ENCODE results near the gene CCDC190. TPM values are rescaled to one million over a fixed set of nuclear protein-coding genes. Genes with fewer than 3 reads are reported as not detected.
A peak's percentile ranks its signal among the peaks of the same experiment; 100 is the strongest.
"Not testable (repeated sequence)": the region's sequence is repeated elsewhere in the genome, so short reads cannot be mapped to it uniquely, and the experiment has no call there.

Gene CCDC190
- total and polyA plus RNA-seq, 2 donors from 2014 or later = 0.60 TPM; not detected in 1

GRCh38 chr1:162873671-162874666 is 13.0 kb upstream of the CCDC190 start:
- Histone ChIP-seq H3K9ac (ENCODE audit: low read length in 3 of 3) (no peak overlapping the region), H3K36me3 (ENCODE audit: control insufficient read depth in 2 of 3, insufficient read depth in 3 of 3, low read length in 3 of 3) (no peaks in the 10 kb centered on the region), H3K4me3 (ENCODE audit: low read length in 3 of 3) (no peak overlapping the region), H3K4me1 (ENCODE audit: control insufficient read depth in 2 of 3, insufficient read depth in 2 of 3, low read depth in 1 of 3, low read length in 3 of 3) (no peaks in the 10 kb centered on the region), H3K27me3 (ENCODE audit: control insufficient read depth, insufficient read depth, low read length) (no peaks in the 10 kb centered on the region), H3K9me3 (ENCODE audit: control insufficient read depth in 2 of 3, insufficient read depth in 1 of 3, low read length in 3 of 3) (no peaks in the 10 kb centered on the region), H3K27ac (ENCODE audit: low read depth in 2 of 2, low read length in 2 of 2) (no peak overlapping the region)
- DNase-seq (no peak), FAIRE-seq (no peak)
- intact Hi-C loops (cut with DNase I) = no loop called here
- TF ChIP-seq, protein P1, sequence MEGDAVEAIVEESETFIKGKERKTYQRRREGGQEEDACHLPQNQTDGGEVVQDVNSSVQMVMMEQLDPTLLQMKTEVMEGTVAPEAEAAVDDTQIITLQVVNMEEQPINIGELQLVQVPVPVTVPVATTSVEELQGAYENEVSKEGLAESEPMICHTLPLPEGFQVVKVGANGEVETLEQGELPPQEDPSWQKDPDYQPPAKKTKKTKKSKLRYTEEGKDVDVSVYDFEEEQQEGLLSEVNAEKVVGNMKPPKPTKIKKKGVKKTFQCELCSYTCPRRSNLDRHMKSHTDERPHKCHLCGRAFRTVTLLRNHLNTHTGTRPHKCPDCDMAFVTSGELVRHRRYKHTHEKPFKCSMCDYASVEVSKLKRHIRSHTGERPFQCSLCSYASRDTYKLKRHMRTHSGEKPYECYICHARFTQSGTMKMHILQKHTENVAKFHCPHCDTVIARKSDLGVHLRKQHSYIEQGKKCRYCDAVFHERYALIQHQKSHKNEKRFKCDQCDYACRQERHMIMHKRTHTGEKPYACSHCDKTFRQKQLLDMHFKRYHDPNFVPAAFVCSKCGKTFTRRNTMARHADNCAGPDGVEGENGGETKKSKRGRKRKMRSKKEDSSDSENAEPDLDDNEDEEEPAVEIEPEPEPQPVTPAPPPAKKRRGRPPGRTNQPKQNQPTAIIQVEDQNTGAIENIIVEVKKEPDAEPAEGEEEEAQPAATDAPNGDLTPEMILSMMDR (IDR thresholded peaks at IDR 0.05; ENCODE audit: borderline replicate concordance, extremely low read depth, insufficient read depth) = no peak

DNA sequence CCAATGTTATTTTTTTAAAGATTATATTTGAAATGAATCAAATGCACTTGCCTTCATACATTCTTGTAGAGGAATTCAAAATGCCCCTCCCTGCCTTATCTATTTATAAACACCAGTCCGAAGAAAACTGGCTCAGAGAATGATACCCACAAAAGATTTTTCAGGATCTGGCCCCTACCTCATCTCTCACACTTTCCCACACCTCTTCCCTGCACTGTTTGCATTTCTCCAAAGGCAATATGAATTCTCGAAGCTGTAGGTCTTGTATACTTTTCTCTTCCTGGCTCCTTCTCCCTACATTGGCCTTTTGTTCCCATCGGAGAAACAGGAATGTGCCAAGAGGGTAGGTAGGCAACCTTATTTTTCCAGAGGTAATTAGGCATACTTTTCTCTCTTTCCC is 12.0 kb upstream of the CCDC190 start:
- FAIRE-seq (no peak), DNase-seq (no peak)
- Histone ChIP-seq H3K36me3 (ENCODE audit: control insufficient read depth in 2 of 3, insufficient read depth in 3 of 3, low read length in 3 of 3) (no peaks in the 10 kb centered on the region), H3K9ac (ENCODE audit: low read length in 3 of 3) (no peak overlapping the region), H3K4me3 (ENCODE audit: low read length in 3 of 3) (no peak overlapping the region), H3K27me3 (ENCODE audit: control insufficient read depth, insufficient read depth, low read length) (no peaks in the 10 kb centered on the region), H3K9me3 (ENCODE audit: control insufficient read depth in 2 of 3, insufficient read depth in 1 of 3, low read length in 3 of 3) (no peaks in the 10 kb centered on the region), H3K4me1 (ENCODE audit: control insufficient read depth in 2 of 3, insufficient read depth in 2 of 3, low read depth in 1 of 3, low read length in 3 of 3) (no peaks in the 10 kb centered on the region), H3K27ac (ENCODE audit: low read depth in 2 of 2, low read length in 2 of 2) (no peak overlapping the region)
- intact Hi-C loops (cut with DNase I) = no loop called here
- TF ChIP-seq, protein P1 (IDR thresholded peaks at IDR 0.05; ENCODE audit: borderline replicate concordance, extremely low read depth, insufficient read depth) = no peak

- FAIRE-seq; intact Hi-C loops (cut with DNase I); H3K9me3 ChIP-seq (ENCODE audit: control insufficient read depth in 2 of 3, insufficient read depth in 1 of 3, low read length in 3 of 3); H3K27ac ChIP-seq (ENCODE audit: low read depth in 2 of 2, low read length in 2 of 2); H3K36me3 ChIP-seq (ENCODE audit: control insufficient read depth in 2 of 3, insufficient read depth in 3 of 3, low read length in 3 of 3); H3K9ac ChIP-seq (ENCODE audit: low read length in 3 of 3); H3K27me3 ChIP-seq (ENCODE audit: control insufficient read depth, insufficient read depth, low read length); H3K4me1 ChIP-seq (ENCODE audit: control insufficient read depth in 2 of 3, insufficient read depth in 2 of 3, low read depth in 1 of 3, low read length in 3 of 3); H3K4me3 ChIP-seq (ENCODE audit: low read length in 3 of 3); DNase-seq: not testable (repeated sequence)
These were observed 10.4 kb upstream of the CCDC190 start for GRCh38 chr1:162871417-162871816.

DNA sequence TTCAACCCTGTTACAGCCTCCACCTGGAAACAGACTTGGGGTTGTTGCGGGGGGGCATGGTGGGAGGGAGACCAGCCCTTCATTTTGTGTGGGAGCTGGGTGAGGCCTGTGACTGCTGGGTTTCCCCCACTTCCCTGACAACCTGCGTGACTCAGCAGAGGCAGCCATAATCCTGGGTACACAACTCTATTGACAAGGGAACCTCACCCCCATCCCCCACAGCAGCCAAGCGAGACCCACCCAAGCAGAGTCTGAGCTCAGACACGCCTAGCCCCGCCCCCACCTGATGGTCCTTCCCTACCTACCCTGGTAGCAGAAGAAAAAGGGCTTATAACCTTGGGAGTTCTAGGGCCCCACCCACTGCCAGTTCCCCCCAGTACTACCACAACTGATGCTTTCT is 8.0 kb upstream of the CCDC190 start:
- TF ChIP-seq, protein P1 (IDR thresholded peaks at IDR 0.05; ENCODE audit: borderline replicate concordance, extremely low read depth, insufficient read depth) = no peak
- no peak overlapping the region for H3K9ac ChIP-seq (ENCODE audit: low read length in 3 of 3)
- intact Hi-C loops (cut with DNase I) = no loop called here

More for the DNA sequence above, 8.0 kb upstream of the CCDC190 start:
- no peak overlapping the region for H3K27ac ChIP-seq (ENCODE audit: low read depth in 2 of 2, low read length in 2 of 2)
- no peak for FAIRE-seq
- H3K9me3 ChIP-seq (ENCODE audit: control insufficient read depth in 2 of 3, insufficient read depth in 1 of 3, low read length in 3 of 3) = no peaks in the 10 kb centered on the region
- no peak overlapping the region for H3K4me3 ChIP-seq (ENCODE audit: low read length in 3 of 3)
- no peaks in the 10 kb centered on the region for H3K27me3 ChIP-seq (ENCODE audit: control insufficient read depth, insufficient read depth, low read length)
- peak in 1 of 5 donors; percentile 35 for DNase-seq
- no peaks in the 10 kb centered on the region for H3K4me1 ChIP-seq (ENCODE audit: control insufficient read depth in 2 of 3, insufficient read depth in 2 of 3, low read depth in 1 of 3, low read length in 3 of 3)
- H3K36me3 ChIP-seq (ENCODE audit: control insufficient read depth in 2 of 3, insufficient read depth in 3 of 3, low read length in 3 of 3) = no peaks in the 10 kb centered on the region
